ENCODE data around the gene COL26A1.
"Not testable (repeated sequence)": the region's sequence is repeated elsewhere in the genome, so short reads cannot be mapped to it uniquely, and the experiment has no call there.

The COL26A1 gene

DNA sequence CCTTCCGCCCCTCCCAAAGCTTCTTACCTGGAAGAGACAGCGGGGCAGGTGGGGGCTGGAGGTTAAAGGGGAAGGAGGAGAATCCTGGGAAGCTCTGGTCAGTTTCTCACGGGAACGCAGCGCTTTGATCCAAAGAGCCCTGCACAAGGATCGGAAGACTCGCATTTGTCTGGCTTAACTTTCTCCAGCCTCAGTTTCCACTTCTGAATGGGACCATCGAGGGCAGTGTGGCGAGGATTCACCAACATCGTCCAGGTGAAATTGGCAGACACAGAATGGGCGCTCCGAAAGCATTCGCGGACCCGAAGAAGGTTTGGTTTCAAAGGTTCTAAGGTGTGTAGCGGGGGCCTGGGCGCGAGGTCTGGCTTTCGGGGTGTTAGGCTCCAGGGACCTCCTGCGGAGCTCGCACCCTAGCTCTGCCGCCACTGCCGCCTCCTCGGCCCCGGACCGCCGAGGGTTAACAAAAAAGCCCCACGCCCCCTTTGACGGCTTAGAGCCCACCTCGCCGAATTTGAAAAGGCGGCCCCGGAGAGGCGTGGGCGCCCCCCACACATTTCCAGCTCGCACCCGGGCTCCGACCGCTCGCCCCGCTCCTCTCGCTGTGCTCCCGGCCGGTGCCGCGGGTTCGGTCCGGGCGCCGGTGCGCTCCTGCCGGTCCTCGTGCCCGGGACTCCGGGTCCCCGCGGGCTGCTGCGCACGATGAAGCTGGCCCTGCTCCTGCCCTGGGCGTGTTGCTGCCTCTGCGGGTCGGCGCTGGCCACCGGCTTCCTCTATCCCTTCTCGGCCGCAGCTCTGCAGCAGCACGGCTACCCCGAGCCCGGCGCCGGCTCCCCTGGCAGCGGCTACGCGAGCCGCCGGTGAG is at the start of gene COL26A1:
TSS of gene COL26A1 (plus strand) at position 542 of the 862 bp plus-strand sequence. CDS start at position 700, 158 bp downstream.
- no peak for DNase-seq

GRCh38 chr7:101315336-101315735 is 47.3 kb upstream of the COL26A1 start:
- peak; percentile 57 for DNase-seq

DNA sequence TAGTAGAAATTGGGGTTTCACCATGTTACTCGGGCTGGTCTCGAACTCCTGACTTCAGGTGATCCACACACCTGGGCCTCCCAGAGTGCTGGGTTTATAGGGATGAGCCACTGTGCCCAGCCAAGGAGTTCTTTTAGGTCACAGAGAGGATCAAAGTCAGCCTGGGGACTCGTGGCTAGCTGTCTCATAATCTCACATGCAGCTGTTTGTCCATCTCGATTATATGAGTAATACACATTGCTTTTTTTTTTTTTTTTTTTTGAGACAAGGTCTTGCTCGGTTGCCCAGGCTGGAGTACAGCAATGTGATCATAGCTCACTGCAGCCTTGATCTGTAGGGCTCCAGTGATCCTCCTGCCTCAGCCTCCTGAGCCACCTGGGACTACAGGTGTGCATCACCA is 43.3 kb upstream of the COL26A1 start:
- DNase-seq = no peak

DNA sequence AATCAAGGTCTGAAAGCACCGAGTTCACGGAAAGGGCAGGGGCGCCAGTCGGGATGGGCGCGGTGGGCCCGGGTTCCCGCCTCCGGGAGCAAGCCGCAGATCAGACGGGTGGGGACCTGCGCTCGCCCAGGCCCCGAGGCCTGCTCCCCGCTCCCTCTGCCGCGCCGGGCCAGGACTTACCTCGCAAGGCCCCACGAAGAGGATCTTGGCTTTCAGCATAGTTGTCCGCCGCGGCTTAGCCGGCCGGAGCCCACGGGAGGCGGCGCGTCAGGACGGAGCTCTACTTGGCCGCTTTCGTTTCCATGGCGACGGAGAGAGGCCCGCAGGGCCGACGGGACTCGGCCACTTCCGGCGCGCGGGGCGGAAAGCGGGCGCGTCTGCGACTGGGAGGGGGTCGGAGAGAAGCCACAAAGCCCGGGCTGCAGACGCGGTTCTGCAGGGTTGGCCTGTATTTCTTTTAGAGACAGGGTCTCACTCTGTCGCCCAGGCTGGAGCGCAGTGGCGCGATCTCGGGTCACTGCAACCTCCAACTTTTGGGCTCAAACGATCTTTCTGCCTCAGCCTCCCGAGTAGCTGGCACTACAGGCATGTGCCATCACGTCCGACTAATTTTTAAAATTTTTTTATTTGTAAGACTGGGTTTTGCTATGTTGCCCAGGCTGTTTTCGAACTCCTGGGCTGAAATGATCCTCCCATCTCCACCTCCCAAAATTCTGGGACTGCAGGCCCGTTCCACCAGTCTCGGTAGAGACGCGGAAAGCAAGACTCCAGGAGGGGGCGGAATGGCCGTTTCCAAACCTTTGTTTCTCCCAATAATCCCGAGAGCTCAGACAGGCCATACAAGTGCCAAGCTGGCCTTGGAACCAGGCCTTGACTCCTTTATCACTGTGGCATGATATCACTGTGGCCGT is 40.9 kb upstream of the COL26A1 start, which contains the start of gene IFT22:
TSS of gene IFT22 (minus strand) at position 322 of the 911 bp plus-strand sequence. CDS start at position 219, 103 bp downstream.
- peak; percentile 87 for DNase-seq

- DNase-seq = no peak
Observed at GRCh38 chr7:101328159-101328558, 34.5 kb upstream of the COL26A1 start.

- no peak for DNase-seq
Observed at GRCh38 chr7:101330011-101330484, 32.6 kb upstream of the COL26A1 start.

- DNase-seq = no peak
Observed at GRCh38 chr7:101332026-101332425, 30.6 kb upstream of the COL26A1 start.

DNA sequence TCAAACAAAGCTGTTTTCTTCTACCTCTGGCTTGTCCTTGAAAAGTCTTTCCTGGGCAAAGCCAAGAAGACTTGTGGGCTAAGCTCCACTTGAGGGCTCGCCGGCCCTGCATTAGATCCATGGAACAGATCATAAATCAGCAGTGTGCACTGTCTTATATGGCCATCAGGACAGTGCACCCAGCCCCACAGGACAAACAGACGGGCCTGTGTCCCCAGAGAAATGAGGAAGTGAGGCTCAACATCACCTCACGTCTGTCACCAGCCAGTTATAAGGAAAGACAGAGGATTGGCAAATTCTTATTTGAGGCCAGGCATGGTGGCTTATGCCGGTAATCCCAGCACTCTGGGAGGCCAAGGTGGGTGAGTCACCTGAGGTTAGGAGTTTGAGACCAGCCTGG is 28.8 kb upstream of the COL26A1 start:
- no peak for DNase-seq

DNA sequence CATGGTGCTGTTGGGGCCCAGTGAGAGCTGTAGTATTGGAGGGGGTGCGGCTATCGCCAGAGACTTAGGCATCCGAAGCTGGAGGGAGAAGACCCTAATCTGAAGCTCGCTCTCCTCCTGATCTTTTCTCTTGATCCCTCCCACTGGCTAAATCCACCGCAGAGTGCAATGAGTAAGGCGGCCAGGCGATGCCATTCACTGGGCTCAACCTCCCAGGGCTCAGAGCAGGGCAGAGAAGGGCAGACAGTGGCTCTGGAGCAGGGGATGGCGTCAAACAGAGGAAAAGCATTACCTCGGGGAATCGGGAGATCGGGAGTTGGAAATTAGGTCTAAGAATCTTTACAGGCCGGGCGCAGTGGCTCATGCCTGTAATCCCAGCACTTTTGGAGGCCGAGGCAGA is 22.3 kb upstream of the COL26A1 start:
- no peak for DNase-seq

DNA sequence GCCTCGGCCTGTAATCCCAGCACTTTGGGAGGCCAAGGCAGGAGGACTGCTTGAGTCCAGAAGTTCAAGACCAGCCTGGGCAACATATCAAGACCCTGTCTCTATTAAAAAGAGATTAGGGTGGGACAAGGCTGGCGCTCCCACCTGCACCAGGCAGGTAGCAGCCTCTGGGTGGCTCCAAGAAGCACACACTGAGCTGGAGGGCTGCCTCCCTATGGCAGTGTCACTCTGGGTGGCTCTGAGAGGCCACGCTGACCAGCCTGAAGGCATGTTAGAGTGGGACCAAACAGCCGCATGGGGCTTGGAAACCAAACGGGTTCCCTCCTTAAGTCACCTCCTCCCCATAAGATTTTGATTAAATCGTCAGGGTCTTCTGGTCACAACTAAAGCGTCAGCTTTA is 19.8 kb upstream of the COL26A1 start:
- no peak for DNase-seq

DNA sequence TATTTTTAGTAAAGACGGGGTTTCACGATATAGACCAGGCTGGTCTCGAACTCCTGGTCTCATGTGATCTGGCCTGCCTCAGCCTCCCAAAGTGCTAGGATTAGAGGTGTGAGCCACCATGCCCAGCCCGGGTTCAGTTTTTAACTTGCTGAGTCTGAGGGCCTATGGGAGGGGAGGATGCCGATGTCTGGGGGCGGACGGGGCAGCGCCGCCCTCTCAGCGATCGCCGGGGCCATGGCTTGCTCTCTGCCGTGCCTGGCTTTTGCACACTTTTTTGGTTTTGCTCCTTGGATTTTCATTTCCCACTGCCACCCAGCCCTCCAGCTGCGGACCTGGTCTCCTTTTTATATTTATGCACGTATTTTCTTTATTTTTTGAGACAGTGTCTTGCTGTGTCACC is 15.2 kb upstream of the COL26A1 start:
- no peak for DNase-seq

- DNase-seq = not testable (repeated sequence)
Observed at GRCh38 chr7:101348456-101349067, 14.1 kb upstream of the COL26A1 start.

- not testable (repeated sequence) for DNase-seq
Observed at GRCh38 chr7:101349300-101349699, 13.4 kb upstream of the COL26A1 start.

DNA sequence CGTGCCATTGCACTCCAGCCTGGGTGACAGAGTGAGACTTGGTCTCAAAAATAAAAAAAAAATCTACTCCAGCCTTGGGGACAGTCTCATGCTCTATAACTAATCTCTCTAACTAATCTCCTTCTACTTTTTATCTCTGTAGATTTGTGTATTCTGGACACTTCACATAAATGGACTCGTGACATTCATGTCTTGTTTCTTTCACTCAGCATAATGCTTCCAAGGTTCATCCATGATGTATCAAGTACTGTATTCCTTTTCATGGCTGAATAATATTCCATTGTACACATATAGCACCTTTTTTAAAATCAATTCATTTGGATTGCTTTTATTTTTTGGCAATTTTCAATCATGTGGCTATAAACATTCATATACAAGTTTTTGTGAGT is 9.8 kb upstream of the COL26A1 start:
- DNase-seq = no peak

GRCh38 chr7:101357433-101357832 is 5.2 kb upstream of the COL26A1 start:
- no peak for DNase-seq

DNA sequence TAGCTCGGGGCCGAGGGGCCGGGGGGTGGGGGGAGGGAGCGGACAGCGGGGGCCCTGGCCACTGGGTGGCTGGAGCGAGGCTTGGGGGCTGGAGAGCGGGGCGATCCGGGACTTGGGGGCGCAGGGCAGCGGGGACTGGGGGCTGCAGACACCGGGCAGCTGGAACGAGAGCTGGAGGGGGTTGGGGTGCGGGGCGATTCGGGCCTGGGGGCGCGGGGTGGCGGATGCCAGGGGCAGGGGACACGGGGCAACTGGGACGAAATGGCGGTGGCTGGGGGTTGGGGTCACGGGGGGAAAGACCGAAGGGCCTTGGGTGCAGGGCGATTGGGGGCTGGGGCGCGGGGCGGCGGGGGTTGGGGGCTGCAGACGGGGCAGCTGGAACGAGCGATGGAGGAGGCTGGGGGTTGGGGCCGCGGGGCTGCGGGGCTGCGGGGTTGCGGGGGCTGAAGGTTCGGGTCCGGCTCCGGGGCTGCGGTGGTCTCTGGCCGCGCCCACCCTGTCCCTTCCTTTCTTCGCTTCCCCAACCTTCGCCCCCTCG is 590 bp downstream of the COL26A1 start:
- no peak for DNase-seq

GRCh38 chr7:101363734-101364374 is 1.2 kb downstream of the COL26A1 start:
- DNase-seq = peak; percentile 72

DNA sequence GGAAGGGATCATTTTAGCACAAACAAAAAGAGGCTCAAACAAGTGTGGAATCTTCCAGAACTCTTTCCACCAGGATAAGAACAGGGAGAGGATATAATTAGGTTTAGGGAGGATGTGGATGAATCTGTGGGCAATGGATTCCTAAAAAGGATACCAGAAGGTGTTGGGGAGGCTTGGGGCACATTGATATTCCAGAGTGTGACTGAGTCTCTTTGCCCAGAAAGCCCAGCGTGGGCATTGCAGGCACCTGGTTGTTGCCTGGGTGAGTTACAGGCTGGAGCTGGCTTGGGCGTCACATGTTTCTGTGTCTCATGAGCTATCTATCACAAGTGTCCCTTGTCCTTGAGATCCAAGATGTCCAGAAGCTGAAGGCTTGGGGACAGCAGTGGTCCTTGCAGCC is 3.3 kb downstream of the COL26A1 start:
- no peak for DNase-seq

DNA sequence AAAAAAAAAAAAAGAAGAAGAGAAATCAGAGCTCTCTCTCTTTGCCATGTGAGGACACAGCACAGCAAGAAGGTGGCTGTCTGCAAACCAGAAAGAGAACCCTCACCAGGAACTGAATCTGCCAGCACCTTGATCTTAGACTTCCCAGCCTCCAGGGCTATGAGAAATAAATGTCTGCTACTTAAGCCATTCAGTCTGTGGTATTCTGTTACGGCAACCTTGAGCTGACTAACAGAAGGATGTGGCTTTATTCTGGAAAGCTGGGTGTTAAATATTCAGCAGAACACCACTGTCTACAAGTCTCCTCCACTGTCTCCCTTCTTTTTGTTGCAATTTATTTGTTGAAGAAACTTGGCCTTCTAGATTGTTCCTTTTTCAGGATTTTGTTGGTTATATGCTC is 5.0 kb downstream of the COL26A1 start:
- DNase-seq = no peak

- no peak for DNase-seq
Observed at GRCh38 chr7:101368422-101369165, 5.9 kb downstream of the COL26A1 start.

- DNase-seq = no peak
Observed at GRCh38 chr7:101370836-101371235, 8.2 kb downstream of the COL26A1 start.
